HG03039 (cell line): ENCODE measurements around the gene RABGEF1.
"Not testable (repeated sequence)": the region's sequence is repeated elsewhere in the genome, so short reads cannot be mapped to it uniquely, and the experiment has no call there.

Source experiments
- ATAC-seq: cut with Tn5 transposase; IDR thresholded peaks from one replicate; pipeline ENCODE4 v1.9.1; 2021; ENCODE audit warnings: mild to moderate bottlenecking, moderate library complexity; ENCODE audit not compliant: unreplicated experiment

RABGEF1 gene

GRCh38 chr7:66734006-66734405 is 6.5 kb upstream of the RABGEF1 start:
- ATAC-seq, result no peak

GRCh38 chr7:66735154-66735553 is 5.4 kb upstream of the RABGEF1 start:
- no peak for ATAC-seq

GRCh38 chr7:66735850-66736249 is 4.7 kb upstream of the RABGEF1 start:
- ATAC-seq, result no peak

GRCh38 chr7:66736892-66737291 is 3.6 kb upstream of the RABGEF1 start:
- ATAC-seq, result no peak

- ATAC-seq, result no peak
These were observed 2.9 kb upstream of the RABGEF1 start for GRCh38 chr7:66737667-66738066.

GRCh38 chr7:66739477-66739876 is 1.1 kb upstream of the RABGEF1 start:
- ATAC-seq, result no peak

GRCh38 chr7:66739953-66740301 is 606 bp upstream of the RABGEF1 start:
- ATAC-seq, result no peak

GRCh38 chr7:66740980-66741709 is 612 bp downstream of the RABGEF1 start:
- ATAC-seq, result peak; percentile 29

- no peak for ATAC-seq
These were observed 1.1 kb downstream of the RABGEF1 start for GRCh38 chr7:66741710-66742049.

- not testable (repeated sequence) for ATAC-seq
These were observed 1.8 kb downstream of the RABGEF1 start for GRCh38 chr7:66742298-66742697.

GRCh38 chr7:66743920-66744319 is 3.4 kb downstream of the RABGEF1 start:
- ATAC-seq, result no peak

- no peak for ATAC-seq
These were observed 6.9 kb downstream of the RABGEF1 start for GRCh38 chr7:66747385-66747784.

GRCh38 chr7:66747881-66748511 is 7.5 kb downstream of the RABGEF1 start:
- no peak for ATAC-seq

GRCh38 chr7:66748791-66749190 is 8.3 kb downstream of the RABGEF1 start:
- ATAC-seq, result no peak

- no peak for ATAC-seq
These were observed 11.4 kb downstream of the RABGEF1 start for GRCh38 chr7:66751945-66752344.

GRCh38 chr7:66754541-66754940 is 14.0 kb downstream of the RABGEF1 start:
- ATAC-seq, result no peak

- not testable (repeated sequence) for ATAC-seq
These were observed 14.5 kb downstream of the RABGEF1 start for GRCh38 chr7:66755059-66755458.

GRCh38 chr7:66756227-66756626 is 15.7 kb downstream of the RABGEF1 start:
- ATAC-seq, result not testable (repeated sequence)

GRCh38 chr7:66756889-66757288 is 16.4 kb downstream of the RABGEF1 start:
- ATAC-seq, result no peak

- no peak for ATAC-seq
These were observed 17.4 kb downstream of the RABGEF1 start for GRCh38 chr7:66757939-66758338.

- ATAC-seq, result peak; percentile 87
These were observed 18.6 kb downstream of the RABGEF1 start for GRCh38 chr7:66758950-66759628.

- ATAC-seq, result not testable (repeated sequence)
These were observed 22.6 kb downstream of the RABGEF1 start for GRCh38 chr7:66763183-66763582.
